Kidney epithelial cell (primary cell): ENCODE measurements around the gene TP53BP2. TPM values are rescaled to one million over a fixed set of nuclear protein-coding genes. Genes with fewer than 3 reads are reported as not detected.

Source experiments
- DNase-seq: peaks from one replicate; pipeline ENCODE4 v3.0.0-alpha.2; 2010; ENCODE audit warnings: low read depth
- H3K27me3 ChIP-seq: 2 replicates; pipeline ENCODE4 v1.6.0; 2011; ENCODE audit warnings: low read length; ENCODE audit not compliant: control insufficient read depth, insufficient read depth
- H3K36me3 ChIP-seq: 2 replicates; pipeline ENCODE4 v1.5.1; 2011; ENCODE audit warnings: low read length; ENCODE audit not compliant: control insufficient read depth, insufficient read depth
- H3K4me3 ChIP-seq: 2 replicates; pipeline ENCODE4 v1.5.1; 2011; ENCODE audit warnings: low read depth, mild to moderate bottlenecking, control low read depth, low read length
- CTCF ChIP-seq: IDR thresholded peaks from 2 replicates; pipeline ENCODE4 v1.5.1; 2011; ENCODE audit warnings: mild to moderate bottlenecking, moderate library complexity, low read length, control low read depth, inconsistent platforms; ENCODE audit not compliant: insufficient read depth, poor library complexity, severe bottlenecking
- total RNA-seq: library from RNA; depleted of rRNA; stranded (reverse); fragments of >200 nt; gene quantifications from 2 replicates; pipeline ENCODE4 v1.2.3, GENCODE V29; 2015

Gene TP53BP2
- total RNA-seq, 1 donor from 2014 or later: 97.1 TPM

DNA sequence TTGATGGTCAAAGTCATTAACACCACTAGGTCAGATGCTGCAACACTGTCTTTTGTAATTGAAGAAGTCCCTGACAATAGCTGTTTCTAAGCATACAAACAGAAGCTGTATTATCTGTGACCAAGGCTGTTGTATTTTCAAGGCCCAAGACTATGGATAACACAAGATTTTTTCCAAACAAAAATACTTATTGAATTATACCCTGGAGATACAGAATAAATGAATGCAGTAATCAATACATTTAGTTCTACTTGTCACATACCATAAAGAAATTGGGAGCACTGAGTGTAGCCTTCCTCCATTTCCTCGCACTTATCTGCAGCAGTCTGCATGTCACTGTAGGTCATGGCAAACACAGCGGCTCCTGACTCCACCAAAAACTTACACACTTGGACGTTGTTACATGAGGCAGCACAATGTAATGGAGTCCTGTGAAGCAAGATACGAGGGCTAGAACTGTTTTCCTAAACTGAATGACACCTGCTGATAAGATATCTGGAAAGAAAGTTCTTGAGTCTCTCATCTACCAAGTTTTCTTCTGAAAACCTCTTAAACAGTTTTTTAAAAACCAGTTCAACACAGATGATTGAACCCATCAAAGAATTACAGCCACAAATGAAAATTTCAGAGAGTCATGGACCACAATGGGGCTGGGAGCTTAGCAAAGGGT is 56.9 kb downstream of the TP53BP2 start:
- Histone ChIP-seq H3K4me3 (no peak overlapping the region), H3K27me3 (no peaks in the 10 kb centered on the region), H3K36me3 (no peaks in the 10 kb centered on the region)
- TF ChIP-seq CTCF: no peak
- DNase-seq: no peak

DNA sequence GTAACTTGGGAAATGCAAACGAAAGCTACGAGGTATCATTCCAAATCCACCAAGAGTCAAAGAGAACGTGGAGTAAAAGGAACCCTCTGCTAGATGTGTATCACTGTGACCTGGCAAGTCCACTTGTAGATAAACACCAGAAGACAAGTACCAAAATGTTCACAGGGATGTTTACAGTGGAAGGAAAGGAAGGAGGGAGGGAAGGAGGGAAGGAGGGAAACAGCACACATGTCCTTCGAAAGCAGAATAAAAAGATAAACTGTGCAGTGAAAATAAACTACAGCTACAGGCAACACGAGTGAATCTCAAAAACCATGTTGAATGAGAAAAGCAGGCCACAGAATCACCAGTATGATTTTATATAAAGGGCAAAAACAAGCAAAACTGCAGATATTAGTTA is 59.9 kb downstream of the TP53BP2 start:
- H3K36me3 ChIP-seq: no peaks in the 10 kb centered on the region
- H3K4me3 ChIP-seq: no peak overlapping the region
- no peak for DNase-seq
- no peak for TF ChIP-seq CTCF
- H3K27me3 ChIP-seq: no peaks in the 10 kb centered on the region

- no peaks in the 10 kb centered on the region for H3K36me3 ChIP-seq
- H3K27me3 ChIP-seq: no peaks in the 10 kb centered on the region
- TF ChIP-seq CTCF: no peak
- H3K4me3 ChIP-seq: no peak overlapping the region
- DNase-seq: no peak
These were observed 61.2 kb downstream of the TP53BP2 start for GRCh38 chr1:223784541-223784940.

DNA sequence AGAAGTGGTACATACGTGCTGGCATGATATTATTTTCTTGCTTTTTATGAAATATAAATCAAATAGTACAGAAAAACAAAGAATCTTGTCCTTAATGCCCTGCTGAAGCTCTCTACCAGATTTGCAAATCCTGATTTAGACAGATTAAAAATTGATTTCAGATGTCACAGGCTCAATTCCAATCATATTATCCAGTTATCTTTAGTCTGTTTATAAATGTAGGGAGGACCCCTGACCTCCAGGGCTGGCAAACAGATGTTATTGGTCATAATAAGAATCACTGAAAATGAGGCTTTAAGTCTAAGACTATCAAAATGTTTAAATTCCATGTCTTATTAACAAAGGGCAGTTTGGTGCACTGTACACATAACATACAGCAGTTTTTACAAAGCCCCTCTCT is 62.1 kb downstream of the TP53BP2 start:
- no peak overlapping the region for H3K4me3 ChIP-seq
- no peak for DNase-seq
- no peaks in the 10 kb centered on the region for H3K36me3 ChIP-seq
- no peaks in the 10 kb centered on the region for H3K27me3 ChIP-seq
- no peak for TF ChIP-seq CTCF

GRCh38 chr1:223780949-223781348 is 64.8 kb downstream of the TP53BP2 start:
- no peak for TF ChIP-seq CTCF
- H3K36me3 ChIP-seq: no peaks in the 10 kb centered on the region
- no peak for DNase-seq
- H3K27me3 ChIP-seq: no peaks in the 10 kb centered on the region
- no peak overlapping the region for H3K4me3 ChIP-seq

DNA sequence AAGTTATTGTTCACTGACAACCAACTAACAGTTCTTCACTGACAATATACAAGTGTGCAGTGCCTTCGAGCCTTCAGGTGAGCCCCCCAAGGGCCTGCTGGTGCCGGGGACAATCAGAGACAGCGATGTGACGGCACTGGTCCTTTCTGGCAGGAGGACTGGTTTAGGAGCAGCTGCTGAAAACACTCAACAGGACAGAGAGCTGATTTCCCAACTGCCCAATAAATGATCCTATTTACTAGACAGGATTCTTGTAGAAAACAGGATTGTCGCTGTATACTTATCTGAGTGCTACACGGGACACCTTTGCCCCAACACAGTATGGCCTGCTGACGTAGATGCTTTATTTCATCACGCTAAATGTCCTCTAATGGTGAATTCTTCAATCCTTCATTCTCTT is 65.4 kb downstream of the TP53BP2 start:
- TF ChIP-seq CTCF: no peak
- H3K36me3 ChIP-seq: no peaks in the 10 kb centered on the region
- H3K4me3 ChIP-seq: no peak overlapping the region
- no peaks in the 10 kb centered on the region for H3K27me3 ChIP-seq
- no peak for DNase-seq
